HG02885 (cell line): ENCODE data around the gene BANP.
"Not testable (repeated sequence)": the region's sequence is repeated elsewhere in the genome, so short reads cannot be mapped to it uniquely, and the experiment has no call there.

Source experiments
- ATAC-seq: cut with Tn5 transposase; IDR thresholded peaks from one replicate; pipeline ENCODE4 v1.9.1; 2021; ENCODE audit warnings: mild to moderate bottlenecking; ENCODE audit not compliant: unreplicated experiment, poor library complexity

The BANP gene

DNA sequence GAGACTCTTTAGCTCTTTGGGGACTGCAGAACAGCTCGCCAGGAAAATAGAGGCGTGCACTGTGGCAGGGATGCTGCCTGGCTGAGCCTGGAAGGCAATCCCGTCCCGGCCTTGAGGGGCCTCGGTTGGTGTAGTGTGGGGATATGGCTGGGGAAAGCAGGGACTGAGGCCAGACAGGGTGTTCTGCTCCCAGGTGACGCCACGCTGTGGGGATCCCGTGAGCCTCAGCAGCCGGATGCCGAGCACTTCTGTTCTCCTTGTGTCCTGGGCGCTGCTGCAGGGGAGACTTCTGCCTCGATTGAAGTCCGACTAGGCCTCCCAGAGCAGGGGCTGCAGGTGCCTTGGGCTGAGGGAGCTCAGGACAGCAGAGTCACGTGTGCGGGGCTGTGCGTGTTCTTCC lies 72.6 kb downstream of the BANP start:
- no peak for ATAC-seq

DNA sequence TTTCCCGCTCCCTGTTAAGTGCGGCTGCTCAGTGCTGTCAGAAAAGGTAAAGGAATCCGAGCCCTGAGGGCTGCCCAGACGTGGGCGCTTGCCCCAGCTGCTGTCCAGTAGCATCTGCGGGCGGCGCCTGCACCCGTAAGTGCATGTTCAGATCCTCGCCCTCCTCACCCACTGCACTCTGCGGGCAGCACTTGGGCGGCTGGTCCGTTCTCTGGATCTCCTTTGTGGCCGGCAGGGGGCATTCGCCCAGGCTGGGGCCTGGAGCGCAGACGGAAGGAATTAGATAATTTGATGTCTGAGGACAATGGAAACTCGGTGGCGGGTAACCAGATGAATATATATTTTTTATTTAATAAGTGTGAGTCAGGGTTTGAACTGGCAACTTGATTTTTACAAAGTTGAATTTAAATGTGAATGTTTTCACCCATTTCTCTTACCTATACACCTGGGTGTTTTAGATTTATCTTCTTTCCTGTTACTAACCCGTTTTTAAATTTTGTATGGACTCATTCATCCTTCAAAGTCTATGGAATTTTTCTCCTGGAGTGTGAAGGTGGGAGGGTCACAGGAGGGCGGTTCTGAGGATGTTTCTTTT lies 73.4 kb downstream of the BANP start:
- not testable (repeated sequence) for ATAC-seq

DNA sequence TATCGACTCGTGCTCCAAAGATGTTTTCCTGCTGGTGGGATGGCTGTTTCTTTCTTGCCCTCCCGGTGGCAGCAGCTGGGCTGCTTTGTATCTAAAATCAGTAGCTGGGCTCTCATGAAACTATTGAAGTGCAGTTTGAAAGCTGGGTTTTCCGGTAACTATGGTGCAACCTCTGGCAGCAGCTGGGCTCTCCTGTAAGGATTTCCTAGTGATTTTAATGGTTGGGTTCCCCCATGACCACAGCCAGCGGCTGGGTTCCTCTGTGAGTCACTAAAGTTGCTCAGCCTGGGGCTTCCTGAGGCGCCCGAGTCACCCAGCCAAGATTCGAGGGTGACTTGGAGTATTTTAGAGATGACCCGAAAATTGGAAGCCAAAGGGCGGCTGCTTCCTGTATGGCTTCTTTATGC lies 73.9 kb downstream of the BANP start:
- not testable (repeated sequence) for ATAC-seq

DNA sequence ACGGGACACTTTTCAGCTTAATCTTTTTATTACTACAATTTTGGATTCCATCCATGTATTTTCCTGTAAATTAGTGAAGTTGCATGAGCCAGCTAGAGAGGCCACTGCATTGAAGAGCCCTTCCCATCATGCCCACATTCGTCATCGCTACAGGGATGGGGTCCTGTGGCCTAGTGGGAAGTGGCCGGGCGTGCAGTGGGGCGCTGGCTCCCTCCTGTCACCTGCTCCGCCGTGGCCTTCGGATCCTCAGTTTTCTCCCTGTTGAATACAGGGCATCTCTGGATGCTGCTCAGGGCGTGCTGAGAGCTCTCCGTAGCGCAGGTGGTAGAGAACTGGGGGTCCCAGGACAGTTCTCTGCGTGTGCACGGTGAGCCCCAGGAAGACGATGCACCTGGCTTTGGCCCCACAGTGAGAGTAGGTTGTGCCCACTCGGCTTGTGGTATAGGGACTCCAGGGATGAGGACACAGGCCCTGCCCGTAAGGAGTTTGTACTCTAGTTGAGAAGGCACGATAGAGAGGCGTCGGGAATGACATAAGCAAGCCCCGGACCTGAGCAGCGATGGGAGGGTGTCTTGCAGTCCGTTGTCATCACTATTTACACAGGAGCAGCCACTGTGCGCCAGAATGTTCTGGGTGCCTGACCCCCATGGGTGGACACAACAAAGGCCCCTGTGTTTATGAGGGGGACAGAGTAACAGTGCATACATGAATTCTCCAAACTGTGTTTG lies 74.8 kb downstream of the BANP start:
- not testable (repeated sequence) for ATAC-seq

DNA sequence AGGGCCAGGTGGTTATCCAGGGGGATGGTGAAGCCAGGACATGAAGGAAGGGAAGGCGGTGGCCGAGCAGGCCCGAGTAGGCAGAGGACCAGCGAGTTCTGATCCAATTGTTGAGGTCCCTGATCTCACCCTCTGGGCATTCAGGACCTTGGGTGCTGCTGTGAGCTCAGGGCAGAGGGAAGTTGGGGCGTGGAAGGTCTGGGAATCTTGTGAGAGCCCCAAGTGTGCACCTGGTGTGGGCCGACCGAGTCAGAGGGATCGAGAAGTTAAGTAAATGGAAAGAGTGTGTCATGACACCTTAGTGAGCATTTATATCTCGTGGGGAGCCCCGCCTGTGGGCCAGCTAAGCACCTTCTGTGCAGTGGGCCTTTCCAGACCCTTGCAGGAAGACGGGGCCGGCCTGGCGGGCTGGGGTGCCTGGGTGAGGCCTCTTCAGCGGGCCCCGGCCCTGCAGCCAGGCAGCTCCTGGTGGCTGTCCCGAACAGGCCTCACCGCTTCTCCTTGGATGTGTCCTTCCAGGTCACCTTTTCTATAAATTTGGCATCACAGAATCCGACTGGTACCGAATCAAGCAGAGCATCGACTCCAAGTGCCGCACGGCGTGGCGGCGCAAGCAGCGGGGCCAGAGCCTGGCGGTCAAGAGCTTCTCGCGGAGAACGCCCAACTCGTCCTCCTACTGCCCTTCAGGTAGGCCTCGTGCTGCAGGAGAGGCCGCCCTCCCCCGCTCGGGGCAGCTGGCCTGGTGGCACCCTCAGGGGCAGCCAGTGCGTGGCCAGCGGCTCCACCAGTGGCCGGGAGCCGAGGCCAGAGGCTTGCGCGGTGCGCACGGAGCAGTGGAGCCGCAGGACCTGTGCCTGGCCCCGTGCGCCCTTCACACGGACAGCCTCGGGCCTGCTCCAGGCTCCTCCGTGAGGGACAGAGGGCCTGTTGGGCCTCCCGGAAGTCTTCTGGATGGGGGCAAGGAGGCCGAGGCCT lies 76.0 kb downstream of the BANP start:
- ATAC-seq: no peak

GRCh38 chr16:88028177-88028930 lies 77.1 kb downstream of the BANP start:
- ATAC-seq: not testable (repeated sequence)

GRCh38 chr16:88030498-88030897 lies 79.3 kb downstream of the BANP start:
- ATAC-seq: no peak

GRCh38 chr16:88030961-88031360 lies 79.7 kb downstream of the BANP start:
- not testable (repeated sequence) for ATAC-seq

- not testable (repeated sequence) for ATAC-seq
These were observed 81.9 kb downstream of the BANP start for GRCh38 chr16:88033003-88033740.

GRCh38 chr16:88034770-88035169 lies 83.5 kb downstream of the BANP start:
- no peak for ATAC-seq

- no peak for ATAC-seq
These were observed 84.1 kb downstream of the BANP start for GRCh38 chr16:88035292-88035691.

GRCh38 chr16:88035884-88036639 lies 84.8 kb downstream of the BANP start:
- not testable (repeated sequence) for ATAC-seq

DNA sequence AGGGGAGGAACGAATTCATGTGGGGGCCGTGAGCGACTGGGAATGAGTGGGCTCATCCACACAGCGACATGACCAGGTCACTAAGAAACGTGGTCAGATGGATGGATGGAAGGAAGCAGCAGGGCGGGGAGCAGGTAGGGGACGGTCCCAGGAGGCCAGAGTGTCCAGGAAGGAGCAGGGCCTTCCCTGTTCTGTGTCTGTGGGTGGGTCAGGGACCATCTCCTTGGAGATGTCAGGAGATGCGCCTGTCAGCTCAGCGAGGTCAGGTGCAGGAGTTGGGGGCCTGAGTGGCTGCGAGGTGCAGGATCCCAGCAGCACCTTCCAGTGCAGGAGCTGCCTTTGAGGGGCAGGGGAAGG lies 85.4 kb downstream of the BANP start:
- ATAC-seq: not testable (repeated sequence)

- not testable (repeated sequence) for ATAC-seq
These were observed 86.1 kb downstream of the BANP start for GRCh38 chr16:88037359-88037758.

GRCh38 chr16:88037876-88038525 lies 86.8 kb downstream of the BANP start:
- not testable (repeated sequence) for ATAC-seq

DNA sequence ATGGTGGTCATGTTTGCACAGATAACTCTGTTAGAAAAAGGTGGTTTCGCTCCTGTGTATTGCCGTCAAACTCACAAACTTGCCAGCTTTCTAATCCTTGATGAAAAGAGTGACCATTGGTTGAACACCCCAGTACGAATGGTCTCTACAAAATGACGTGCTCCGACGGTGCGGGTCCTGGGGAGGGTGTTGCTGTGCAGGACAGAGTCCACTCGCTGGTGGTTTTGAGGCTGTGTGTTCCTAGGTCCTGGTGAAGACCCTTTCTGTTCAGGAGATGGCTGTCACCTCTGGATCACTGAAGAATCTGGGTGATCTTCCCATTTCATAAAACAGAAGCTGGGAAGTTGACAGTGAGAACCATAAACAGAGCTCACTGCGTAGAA lies 87.3 kb downstream of the BANP start:
- ATAC-seq: not testable (repeated sequence)

DNA sequence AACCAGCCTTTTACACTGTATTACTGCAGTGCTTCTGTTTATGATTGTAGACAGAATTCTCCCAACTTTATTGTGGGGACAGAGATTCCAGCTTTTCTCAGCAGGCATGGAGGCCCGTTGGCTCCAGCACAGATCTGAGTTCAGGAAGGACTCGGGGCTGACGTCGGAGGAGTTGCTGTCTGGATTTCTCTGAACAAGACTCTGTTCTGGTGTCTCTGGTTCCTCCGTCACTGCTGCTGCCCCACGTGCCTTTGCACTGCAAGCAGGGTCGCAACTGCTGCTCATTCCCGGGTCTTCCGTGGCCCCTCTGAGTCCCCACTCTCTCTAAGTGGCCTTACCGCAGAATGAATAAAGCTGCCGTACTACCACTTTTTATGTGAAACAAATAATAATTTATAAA lies 88.4 kb downstream of the BANP start:
- no peak for ATAC-seq

GRCh38 chr16:88040196-88040876 lies 89.1 kb downstream of the BANP start:
- ATAC-seq: not testable (repeated sequence)
